Upper lobe of left lung (tissue), 6 donors: ENCODE measurements around the gene FGGY. TPM values are rescaled to one million over a fixed set of nuclear protein-coding genes. Genes with fewer than 3 reads are reported as not detected.

Source experiments
- ATAC-seq, 2 donors: fragments of 200-7000 bp; cut with Tn5 transposase; one replicate each; pipeline ENCODE4 v1.9.1; 2022; ENCODE audit warnings: mild to moderate bottlenecking in 2 of 2, moderate library complexity in 2 of 2; ENCODE audit not compliant: low FRiP score in 2 of 2
- DNase-seq, 2 donors: peaks; one replicate each; pipeline ENCODE4 v3.0.0-alpha.2; 2019 to 2020
- H3K27ac ChIP-seq, 4 donors: fragments of 200-600 bp; sonication (generic); one replicate each; pipeline ENCODE4 v1.5.1; 2016 to 2019
- H3K27me3 ChIP-seq, 4 donors: fragments of 200-600 bp; sonication (generic); one replicate each; pipeline ENCODE4 v1.5.1; 2017 to 2019
- H3K36me3 ChIP-seq, 4 donors: fragments of 200-600 bp; sonication (generic); one replicate each; pipeline ENCODE4 v1.5.1; 2016 to 2019
- H3K4me1 ChIP-seq, 4 donors: fragments of 200-600 bp; sonication (generic); one replicate each; pipeline ENCODE4 v1.5.1; 2018 to 2019
- H3K4me3 ChIP-seq, 4 donors: fragments of 200-600 bp; sonication (generic); one replicate each; pipeline ENCODE4 v1.5.1; 2017 to 2019; ENCODE audit warnings: mild to moderate bottlenecking in 2 of 4, moderate library complexity in 1 of 4
- H3K9me3 ChIP-seq, 4 donors: fragments of 200-600 bp; sonication (generic); one replicate each; pipeline ENCODE4 v1.5.1; 2018 to 2019
- CTCF ChIP-seq, 6 experiments: fragments of 450-650 bp in 4 of 6; fragments of 200-600 bp in 2 of 6; sonication (generic) in 2 of 6; IDR thresholded peaks; one replicate each; pipeline ENCODE4 v1.5.1; 2016 to 2019; ENCODE audit warnings: antibody characterized with exemption in 6 of 6
- EP300 ChIP-seq, 4 donors: sonication (generic); formaldehyde crosslinking; IDR thresholded peaks; one replicate each; pipeline ENCODE4 v1.5.1; 2017; ENCODE audit warnings: antibody characterized with exemption in 4 of 4, control low read depth in 2 of 4
- POLR2A ChIP-seq, 4 donors: fragments of 450-650 bp; IDR thresholded peaks; one replicate each; pipeline ENCODE4 v1.5.1; 2016 to 2017; ENCODE audit warnings: antibody characterized with exemption in 4 of 4, mild to moderate bottlenecking in 2 of 4
- POLR2AphosphoS5 ChIP-seq, 2 donors: sonication (generic); formaldehyde crosslinking; IDR thresholded peaks; one replicate each; pipeline ENCODE4 v1.5.1; 2017; ENCODE audit warnings: antibody characterized with exemption in 2 of 2
- WGBS, 2 donors: methylation state at CpG; one replicate each; pipeline ENCODE4 v1.1.5; 2017 to 2018; 5-methylcytosine and 5-hydroxymethylcytosine counted together
- total RNA-seq, 6 donors: library from RNA; depleted of rRNA in 4 of 6; stranded (reverse); fragments of >200 nt in 4 of 6; gene quantifications; one replicate each; pipeline versions ENCODE4 v1.1.0 to v1.2.1, GENCODE V29; 2016 to 2021
- donor health status: DM: no; HTN: no; CAD: no; lungs with moderate emphysema.
- donor health status: DM: no; HTN: yes; CAD: no; lungs with severe emphysema.

Gene FGGY
- total RNA-seq, 6 donors from 2014 or later = 11.8 to 51.3 (median 22.6) TPM

DNA sequence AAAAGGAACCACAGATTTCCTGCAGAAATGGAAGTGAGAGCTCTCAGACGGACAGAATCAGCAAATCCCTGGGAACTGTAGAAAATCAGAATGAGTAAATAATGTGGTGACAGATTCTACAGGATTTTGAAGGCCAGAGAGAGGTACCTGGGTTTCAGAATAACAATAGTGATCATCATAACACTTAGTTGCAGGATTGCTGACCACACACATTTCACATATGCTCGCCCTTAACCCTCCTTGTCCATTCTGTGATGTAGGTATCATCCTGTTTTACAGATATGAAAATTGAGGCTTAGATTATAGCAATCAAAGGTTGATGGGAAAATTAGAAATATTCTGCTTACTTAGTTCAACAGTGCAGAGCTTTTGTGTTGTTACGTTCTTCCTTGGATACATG lies 419.9 kb downstream of the FGGY start:
- no peaks in the 10 kb centered on the region for H3K27me3 ChIP-seq
- DNase-seq = no peak
- H3K4me3 ChIP-seq = no peak overlapping the region
- H3K4me1 ChIP-seq = peaks cover 0 to 20% (median 4%) of the 10 kb centered on the region in 4 donors
- ATAC-seq = no peak
- WGBS, 2 donors = 88 to 96% methylated on average over 3 of the region's 3 CpGs
- no peaks in the 10 kb centered on the region for H3K36me3 ChIP-seq
- TF ChIP-seq CTCF (IDR thresholded peaks at IDR 0.05) = no peak
- TF ChIP-seq POLR2AphosphoS5 (IDR thresholded peaks at IDR 0.05) = no peak
- TF ChIP-seq POLR2A (IDR thresholded peaks at IDR 0.05) = no peak
- no peak for TF ChIP-seq EP300 (IDR thresholded peaks at IDR 0.05)
- no peak overlapping the region for H3K27ac ChIP-seq
- H3K9me3 ChIP-seq = no peaks in the 10 kb centered on the region

DNA sequence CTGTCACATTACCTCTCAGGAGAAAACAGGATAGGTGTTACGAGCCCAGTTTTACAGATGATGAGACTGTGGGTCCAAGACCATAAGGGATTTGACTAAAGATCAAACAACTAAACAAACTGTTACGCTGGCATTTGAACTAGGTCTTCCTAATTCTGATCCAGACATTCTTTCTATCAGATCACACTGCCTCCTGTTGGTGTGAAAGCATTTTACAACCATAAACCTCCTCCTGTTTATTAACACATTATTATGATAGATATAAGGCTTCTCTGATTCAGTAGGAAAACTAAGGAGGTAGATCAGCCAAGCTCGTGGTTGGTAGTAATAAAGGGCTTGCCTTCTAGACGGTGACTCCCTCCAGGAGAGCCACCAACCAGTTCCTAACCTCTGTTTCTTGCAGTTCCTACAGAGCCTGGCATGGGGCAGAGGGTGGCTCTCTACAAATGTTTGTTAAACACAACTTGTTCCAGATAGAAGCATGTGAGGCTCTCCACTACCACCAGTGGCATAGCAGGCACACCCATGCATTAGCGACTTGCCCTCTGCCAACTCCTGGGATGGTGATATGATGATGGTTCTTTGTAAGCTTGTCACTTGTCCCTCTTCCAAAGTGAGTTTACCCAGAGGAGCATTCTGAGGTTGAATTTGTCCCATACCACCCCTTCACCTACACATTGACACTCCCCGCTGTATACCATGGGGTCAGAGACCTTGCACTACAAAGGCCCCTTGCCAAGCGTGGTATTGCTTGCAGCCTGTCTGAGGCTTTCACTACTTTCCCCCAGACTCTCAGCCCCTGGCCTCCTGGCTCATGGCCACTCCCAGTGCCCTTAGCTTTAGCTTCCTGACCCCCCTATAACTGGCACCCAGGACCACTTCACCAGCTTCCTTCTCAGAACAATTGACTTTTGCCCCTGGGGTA lies 421.4 kb downstream of the FGGY start:
- ATAC-seq = peak; percentile 51 to 56
- Histone ChIP-seq H3K27me3 (no peaks in the 10 kb centered on the region), H3K36me3 (no peaks in the 10 kb centered on the region), H3K9me3 (no peaks in the 10 kb centered on the region), H3K4me3 (no peak overlapping the region), H3K27ac (peak overlapping the region in 3 of 4 donors; percentile 7 to 68 (median 25)), H3K4me1 (peaks cover 0 to 20% (median 4%) of the 10 kb centered on the region in 4 donors)
- peak in 1 of 2 donors; percentile 51 for DNase-seq
- 78 to 91% methylated on average over 7 of the region's 7 CpGs for WGBS, 2 donors
- TF ChIP-seq CTCF (IDR thresholded peaks at IDR 0.05) (peak in 3 of 6 experiments; percentile 6 to 51 (median 32)), EP300 (IDR thresholded peaks at IDR 0.05) (no peak)

GRCh38 chr1:59718989-59719360 lies 422.1 kb downstream of the FGGY start:
- no peaks in the 10 kb centered on the region for H3K27me3 ChIP-seq
- ATAC-seq = peak; percentile 60 to 84
- H3K36me3 ChIP-seq = no peaks in the 10 kb centered on the region
- no peak overlapping the region for H3K4me3 ChIP-seq
- DNase-seq = peak in 1 of 2 donors; percentile 84
- TF ChIP-seq CTCF (IDR thresholded peaks at IDR 0.05) (no peak), EP300 (IDR thresholded peaks at IDR 0.05) (peak in 1 of 4 donors; percentile 79), POLR2A (IDR thresholded peaks at IDR 0.05) (no peak), POLR2AphosphoS5 (IDR thresholded peaks at IDR 0.05) (peak; percentile 10 to 54)
- peaks cover 0 to 20% (median 4%) of the 10 kb centered on the region in 4 donors for H3K4me1 ChIP-seq
- no peaks in the 10 kb centered on the region for H3K9me3 ChIP-seq
- H3K27ac ChIP-seq = peak overlapping the region in 3 of 4 donors; percentile 7 to 68 (median 25)

DNA sequence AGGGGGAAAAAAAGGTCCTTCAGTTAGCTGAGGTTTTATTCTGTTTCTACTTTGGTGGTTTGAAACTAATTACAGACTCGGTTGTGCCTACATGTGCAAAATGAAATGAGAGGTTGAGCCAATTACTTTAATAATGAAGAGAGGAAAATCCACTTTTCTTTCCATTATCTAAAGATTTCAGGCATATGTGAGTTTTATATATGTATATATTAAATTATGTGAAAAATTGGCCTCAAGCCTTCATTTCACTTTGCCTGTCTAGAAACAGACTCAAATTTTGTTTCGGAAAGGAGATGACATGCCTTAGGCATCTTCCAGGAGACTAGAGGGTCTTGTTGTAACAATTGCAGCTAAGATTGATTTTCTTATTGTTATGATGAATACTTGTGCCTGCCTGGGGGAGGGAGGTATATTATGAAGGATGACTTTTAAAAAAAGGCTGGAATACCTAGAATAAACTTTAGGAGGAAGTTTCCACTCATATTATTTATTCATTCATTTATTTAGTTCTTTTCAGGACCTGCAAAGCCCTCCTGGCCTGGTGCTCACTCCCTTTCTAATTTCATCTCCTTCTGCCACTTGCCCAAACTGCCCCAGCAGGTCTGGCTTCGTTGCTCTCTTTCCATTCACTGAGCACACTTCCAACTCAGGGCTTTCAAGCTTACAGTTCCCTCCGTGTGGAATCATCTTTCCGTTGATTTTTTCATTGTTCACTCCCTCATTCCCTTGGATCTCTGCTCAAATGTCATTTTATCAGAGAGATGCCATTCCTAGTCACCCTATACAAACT lies 423.6 kb downstream of the FGGY start:
- ATAC-seq (no peak), DNase-seq (peak in 1 of 2 donors; percentile 53)
- Histone ChIP-seq H3K4me3 (no peak overlapping the region), H3K4me1 (peaks cover 0 to 20% (median 4%) of the 10 kb centered on the region in 4 donors), H3K9me3 (no peaks in the 10 kb centered on the region), H3K27me3 (no peaks in the 10 kb centered on the region), H3K27ac (no peak overlapping the region), H3K36me3 (no peaks in the 10 kb centered on the region)
- WGBS, 2 donors = 67% methylated on average over 5 of the region's 5 CpGs
- TF ChIP-seq EP300 (IDR thresholded peaks at IDR 0.05) (no peak), POLR2A (IDR thresholded peaks at IDR 0.05) (no peak), POLR2AphosphoS5 (IDR thresholded peaks at IDR 0.05) (no peak)

GRCh38 chr1:59730302-59730701 lies 433.4 kb downstream of the FGGY start:
- no peak for ATAC-seq
- 89 to 96% methylated on average over 1 of the region's 1 CpG for WGBS, 2 donors

More at GRCh38 chr1:59730302-59730701, 433.4 kb downstream of the FGGY start:
- Histone ChIP-seq H3K4me3 (no peak overlapping the region), H3K27me3 (no peaks in the 10 kb centered on the region), H3K36me3 (no peaks in the 10 kb centered on the region), H3K9me3 (no peaks in the 10 kb centered on the region), H3K27ac (peak overlapping the region in 3 of 4 donors; percentile 33 to 73 (median 64)), H3K4me1 (peaks cover 21 to 37% (median 26%) of the 10 kb centered on the region in 4 donors)
- DNase-seq = no peak
- TF ChIP-seq POLR2A (IDR thresholded peaks at IDR 0.05) (no peak), CTCF (IDR thresholded peaks at IDR 0.05) (no peak), POLR2AphosphoS5 (IDR thresholded peaks at IDR 0.05) (no peak), EP300 (IDR thresholded peaks at IDR 0.05) (no peak)
